Upper lobe of left lung (tissue), 4 donors: ENCODE data around the gene JSRP1.

Experiments
- EP300 ChIP-seq, 4 donors: sonication (generic); formaldehyde crosslinking; IDR thresholded peaks; one replicate each; pipeline ENCODE4 v1.5.1; 2017; ENCODE audit warnings: antibody characterized with exemption in 4 of 4, control low read depth in 2 of 4
- POLR2A ChIP-seq, 4 donors: fragments of 450-650 bp; IDR thresholded peaks; one replicate each; pipeline ENCODE4 v1.5.1; 2016 to 2017; ENCODE audit warnings: antibody characterized with exemption in 4 of 4, mild to moderate bottlenecking in 2 of 4
- TF ChIP-seq, protein P1 (sequence below), 6 experiments: fragments of 450-650 bp in 4 of 6; fragments of 200-600 bp in 2 of 6; sonication (generic) in 2 of 6; IDR thresholded peaks; one replicate each; pipeline ENCODE4 v1.5.1; 2016 to 2019; ENCODE audit warnings: antibody characterized with exemption in 6 of 6

DNA sequence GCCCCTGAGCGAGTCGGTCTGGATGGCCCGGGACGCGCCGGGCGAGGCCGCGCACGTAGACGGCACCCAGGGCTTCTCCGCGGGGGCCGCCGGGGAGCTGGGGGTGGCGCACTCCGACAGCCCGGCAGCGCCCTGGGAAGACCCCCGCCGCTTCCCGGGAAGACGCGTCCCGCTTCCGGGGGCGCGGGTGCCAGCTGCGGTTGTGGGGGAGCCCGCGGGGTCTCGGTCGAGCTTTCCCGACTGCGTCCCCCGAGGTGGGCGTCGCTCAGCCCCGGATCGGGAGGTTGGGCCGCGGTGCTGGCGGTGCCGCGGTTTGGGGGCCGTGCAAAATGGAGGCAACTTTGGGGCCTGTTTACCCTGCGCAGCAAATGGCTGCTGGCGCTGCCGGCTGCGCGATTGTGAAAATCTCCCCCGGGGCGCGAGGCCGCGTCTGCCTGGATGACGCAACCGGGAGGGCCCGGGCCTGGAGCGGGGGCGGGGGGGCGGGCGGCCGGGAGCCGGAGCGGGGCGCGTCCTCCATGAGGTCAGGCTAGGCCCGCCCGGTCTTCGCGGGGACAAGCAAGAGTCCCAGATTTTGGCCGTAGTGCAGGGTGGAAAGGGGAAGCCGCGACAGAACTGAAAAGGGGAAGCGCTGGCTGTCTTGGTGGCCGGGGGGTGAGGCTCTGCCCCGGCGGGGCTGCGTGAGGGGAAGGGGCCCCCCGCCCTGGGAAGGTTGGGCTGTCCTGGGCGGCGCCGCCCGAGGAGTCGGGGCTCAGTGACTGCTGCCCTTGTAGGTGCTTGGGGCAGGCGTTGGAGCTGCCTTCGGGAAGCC lies 14.4 kb upstream of the JSRP1 start:
- TF ChIP-seq, protein P1, sequence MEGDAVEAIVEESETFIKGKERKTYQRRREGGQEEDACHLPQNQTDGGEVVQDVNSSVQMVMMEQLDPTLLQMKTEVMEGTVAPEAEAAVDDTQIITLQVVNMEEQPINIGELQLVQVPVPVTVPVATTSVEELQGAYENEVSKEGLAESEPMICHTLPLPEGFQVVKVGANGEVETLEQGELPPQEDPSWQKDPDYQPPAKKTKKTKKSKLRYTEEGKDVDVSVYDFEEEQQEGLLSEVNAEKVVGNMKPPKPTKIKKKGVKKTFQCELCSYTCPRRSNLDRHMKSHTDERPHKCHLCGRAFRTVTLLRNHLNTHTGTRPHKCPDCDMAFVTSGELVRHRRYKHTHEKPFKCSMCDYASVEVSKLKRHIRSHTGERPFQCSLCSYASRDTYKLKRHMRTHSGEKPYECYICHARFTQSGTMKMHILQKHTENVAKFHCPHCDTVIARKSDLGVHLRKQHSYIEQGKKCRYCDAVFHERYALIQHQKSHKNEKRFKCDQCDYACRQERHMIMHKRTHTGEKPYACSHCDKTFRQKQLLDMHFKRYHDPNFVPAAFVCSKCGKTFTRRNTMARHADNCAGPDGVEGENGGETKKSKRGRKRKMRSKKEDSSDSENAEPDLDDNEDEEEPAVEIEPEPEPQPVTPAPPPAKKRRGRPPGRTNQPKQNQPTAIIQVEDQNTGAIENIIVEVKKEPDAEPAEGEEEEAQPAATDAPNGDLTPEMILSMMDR (IDR thresholded peaks at IDR 0.05) = no peak
- TF ChIP-seq POLR2A (IDR thresholded peaks at IDR 0.05) (peak; percentile 23 to 84 (median 51)), EP300 (IDR thresholded peaks at IDR 0.05) (peak in 1 of 4 donors; percentile 36)
